ENCODE data around the gene APOO.

DNA sequence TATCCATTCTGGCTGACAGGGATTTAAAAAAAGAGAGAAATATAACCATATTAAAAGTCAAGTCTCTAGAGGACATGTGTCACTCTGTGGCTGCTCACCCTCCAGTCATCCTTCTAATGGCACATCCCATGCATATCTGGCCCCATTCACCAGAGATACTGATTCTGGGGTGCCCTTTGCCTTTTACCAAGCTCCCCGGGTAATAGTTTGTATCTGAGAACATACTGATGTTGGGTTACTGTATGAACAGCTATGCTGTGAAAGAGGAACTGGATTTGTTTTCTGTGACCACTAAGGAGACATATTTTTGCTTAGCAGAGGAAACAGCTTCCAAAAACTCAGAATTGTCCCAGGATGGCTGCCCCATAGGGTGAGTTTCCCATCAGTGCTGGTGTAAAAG is 68.8 kb downstream of the APOO start:
- TF ChIP-seq EZH2 (IDR thresholded peaks at IDR 0.05): no peak
- no peak for TF ChIP-seq POLR2AphosphoS5 (IDR thresholded peaks at IDR 0.05; ENCODE audit: borderline replicate concordance, low read depth, low read length)
